Suprapubic skin (tissue), 4 donors: ENCODE measurements around the gene CREG1.

ENCODE experiments used
- EP300 ChIP-seq: sonication (generic); formaldehyde crosslinking; IDR thresholded peaks from one replicate; pipeline ENCODE4 v1.6.1; 2017; ENCODE audit warnings: antibody characterized with exemption
- POLR2A ChIP-seq, 2 donors: fragments of 450-650 bp; IDR thresholded peaks; one replicate each; pipeline ENCODE4 v1.6.1; 2017; ENCODE audit warnings: antibody characterized with exemption in 2 of 2, mild to moderate bottlenecking in 2 of 2, moderate library complexity in 2 of 2
- POLR2AphosphoS5 ChIP-seq, 3 donors: sonication (generic); formaldehyde crosslinking; IDR thresholded peaks; one replicate each; pipeline ENCODE4 v1.6.1; 2017; ENCODE audit warnings: antibody characterized with exemption in 3 of 3
- TF ChIP-seq, protein P1 (sequence below), 2 donors: fragments of 200-600 bp in 1 of 2; fragments of 450-650 bp in 1 of 2; sonication (generic) in 1 of 2; IDR thresholded peaks; one replicate each; pipeline ENCODE4 v1.5.1; 2016 to 2019; ENCODE audit warnings: antibody characterized with exemption in 2 of 2, mild to moderate bottlenecking in 1 of 2, moderate library complexity in 1 of 2

DNA sequence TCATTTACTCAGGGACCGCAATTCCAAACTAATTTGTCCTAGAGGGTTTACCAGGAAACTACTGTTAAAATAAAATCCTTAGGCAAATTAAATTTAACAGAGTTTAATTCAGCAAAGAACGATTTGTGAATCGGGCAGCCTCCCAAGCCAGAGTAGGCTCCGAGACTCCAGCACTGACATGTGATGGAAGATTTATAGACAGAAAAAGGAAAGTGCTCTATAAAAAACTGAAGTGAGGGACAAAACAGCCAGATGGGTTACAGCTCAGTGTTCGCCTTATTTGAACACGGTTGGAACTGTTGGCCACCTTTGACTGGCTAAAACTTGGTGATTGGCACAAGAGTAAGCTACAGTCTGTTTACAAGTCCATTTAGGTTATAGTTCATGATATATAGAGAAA is 41.3 kb upstream of the CREG1 start:
- TF ChIP-seq, protein P1, sequence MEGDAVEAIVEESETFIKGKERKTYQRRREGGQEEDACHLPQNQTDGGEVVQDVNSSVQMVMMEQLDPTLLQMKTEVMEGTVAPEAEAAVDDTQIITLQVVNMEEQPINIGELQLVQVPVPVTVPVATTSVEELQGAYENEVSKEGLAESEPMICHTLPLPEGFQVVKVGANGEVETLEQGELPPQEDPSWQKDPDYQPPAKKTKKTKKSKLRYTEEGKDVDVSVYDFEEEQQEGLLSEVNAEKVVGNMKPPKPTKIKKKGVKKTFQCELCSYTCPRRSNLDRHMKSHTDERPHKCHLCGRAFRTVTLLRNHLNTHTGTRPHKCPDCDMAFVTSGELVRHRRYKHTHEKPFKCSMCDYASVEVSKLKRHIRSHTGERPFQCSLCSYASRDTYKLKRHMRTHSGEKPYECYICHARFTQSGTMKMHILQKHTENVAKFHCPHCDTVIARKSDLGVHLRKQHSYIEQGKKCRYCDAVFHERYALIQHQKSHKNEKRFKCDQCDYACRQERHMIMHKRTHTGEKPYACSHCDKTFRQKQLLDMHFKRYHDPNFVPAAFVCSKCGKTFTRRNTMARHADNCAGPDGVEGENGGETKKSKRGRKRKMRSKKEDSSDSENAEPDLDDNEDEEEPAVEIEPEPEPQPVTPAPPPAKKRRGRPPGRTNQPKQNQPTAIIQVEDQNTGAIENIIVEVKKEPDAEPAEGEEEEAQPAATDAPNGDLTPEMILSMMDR (IDR thresholded peaks at IDR 0.05) = no peak
- no peak for TF ChIP-seq POLR2A (IDR thresholded peaks at IDR 0.05)
- TF ChIP-seq EP300 = no peak
- TF ChIP-seq POLR2AphosphoS5 (IDR thresholded peaks at IDR 0.05) = no peak
